Measurements from ENCODE around the gene ZNF710. TPM values are rescaled to one million over a fixed set of nuclear protein-coding genes. Genes with fewer than 3 reads are reported as not detected.

The ZNF710 gene
- total and polyA plus RNA-seq, 9 of the 15 experiments (the other 6 are each of a cell fraction or from before 2014, with no cell fraction given), result 0.56 to 14.2 (median 5.2) TPM

- peaks cover 37% of the 10 kb centered on the region; the same call in 2 of the 3 replicates for H3K36me3 ChIP-seq (ENCODE audit: control insufficient read depth, insufficient read depth, low read length)
- no peak for DNase-seq (ENCODE audit: extremely low read depth in 1 of 4, low spot score in 3 of 4)
- BruUV-seq (replicated peaks), result no TSS peak
- no peaks in the 10 kb centered on the region for H3K27me3 ChIP-seq (ENCODE audit: control insufficient read depth in 2 of 2, insufficient read depth in 2 of 2, low read length in 2 of 2)
- CTCF ChIA-PET (ENCODE audit: low intra/inter-chr PET ratio), result no interaction called here
- no peaks in the 10 kb centered on the region for H3K9me3 ChIP-seq (replicated peaks; ENCODE audit: control insufficient read depth, insufficient read depth, low read depth, low read length)
- no peak for FAIRE-seq
- H3K79me2 ChIP-seq (ENCODE audit: control insufficient read depth, insufficient read depth, low read length), result no peaks in the 10 kb centered on the region
- 91% methylated on average over 5 of the region's 5 CpGs for WGBS (ENCODE audit: insufficient coverage, low coverage, missing lambda C conversion rate)
- intact Hi-C loops (cut with micrococcal nuclease), result no loop called here
- H3K9me1 ChIP-seq (ENCODE audit: control insufficient read depth, insufficient read depth, low read length), result no peaks in the 10 kb centered on the region
- no peak overlapping the region for H3K9ac ChIP-seq (ENCODE audit: insufficient read depth in 1 of 2, low read depth in 2 of 2, low read length in 2 of 2)
- H2AFZ ChIP-seq (ENCODE audit: low read depth, low read length), result no peak overlapping the region
- POLR2A ChIA-PET, result interaction anchor here (0.6 to 1.5 kb wide), 2 partner anchors 8 to 19 kb away, joined by 3 to 4 read pairs; partner anchors contain the start of gene IDH2
- H3K4me1 ChIP-seq (replicated peaks in 1 of 2; ENCODE audit: control insufficient read depth in 2 of 2, insufficient read depth in 2 of 2, low read length in 2 of 2), result peaks cover 0 to 30% of the 10 kb centered on the region in 2 experiments; a peak in 2 of 5 replicates
- in situ Hi-C loops (cut with MboI), result no loop called here
- H3K27ac ChIP-seq (ENCODE audit: extremely low read depth, low read depth, low read length), result no peak overlapping the region
- H3K4me3 ChIP-seq, result no peak overlapping the region
- no peak for ATAC-seq
- H3K4me2 ChIP-seq (ENCODE audit: insufficient read depth, low read length), result no peak overlapping the region
- H4K20me1 ChIP-seq (replicated peaks; ENCODE audit: control insufficient read depth, insufficient read depth, low read length), result 0 out of 2 replicates have a peak, but pooled peaks cover 5% of the 10 kb centered on the region
- TF ChIP-seq NR2F6 (CRISPR knock-in tag; IDR thresholded peaks at IDR 0.05) (no peak), ZNF644 (tag; IDR thresholded peaks at IDR 0.05; ENCODE audit: low read depth) (no peak), SMAD1 (IDR thresholded peaks at IDR 0.05; ENCODE audit: low read depth, low read length, partially characterized antibody) (no peak), BCLAF1 (IDR thresholded peaks at IDR 0.05; ENCODE audit: borderline replicate concordance in 1 of 2, control insufficient read depth in 1 of 2, low read depth in 2 of 2, low read length in 1 of 2) (no peak), MXD1 (CRISPR knock-in tag; IDR thresholded peaks at IDR 0.05; ENCODE audit: borderline replicate concordance, poor library complexity, severe bottlenecking) (no peak)
Observed at GRCh38 chr15:90083419-90083818, 82.3 kb downstream of the ZNF710 start.

Measured in K562 (cell line).